HepG2 (cell line): ENCODE measurements around the gene SLCO2A1. TPM values are rescaled to one million over a fixed set of nuclear protein-coding genes. Genes with fewer than 3 reads are reported as not detected.

ENCODE experiments used
- AHDC1 ChIP-seq: sonication (generic); formaldehyde crosslinking; IDR thresholded peaks from 2 replicates; pipeline ENCODE4 v1.5.1; 2020; ENCODE audit warnings: mild to moderate bottlenecking, missing genetic modification reagents, borderline replicate concordance
- MAFK ChIP-seq, 2 experiments: IDR thresholded peaks in 1 of 2; conservative IDR thresholded peaks in 1 of 2; 2 replicates each; pipeline ENCODE4 v1.6.1; 2011; ENCODE audit warnings: improper control_type of control experiment in 2 of 2, low read length in 2 of 2
- ZBTB44 ChIP-seq: sonication (generic); formaldehyde crosslinking; IDR thresholded peaks from 2 replicates; pipeline ENCODE4 v1.4.0; 2020; ENCODE audit warnings: missing genetic modification reagents
- ZSCAN30 ChIP-seq: sonication (generic); formaldehyde crosslinking; IDR thresholded peaks from 2 replicates; pipeline ENCODE4 v1.5.0; 2020; ENCODE audit warnings: mild to moderate bottlenecking, missing genetic modification reagents
- polyA plus RNA-seq, 8 experiments: library from polyadenylated mRNA; depleted of rRNA in 3 of 8; stranded (reverse) in 7 of 8; unstranded in 1 of 8; fragments of >200 nt; fragmentation: Illumina TruSeq in 4 of 8; extraction: Trizol in 4 of 8; gene quantifications; 2 replicates each; pipeline versions ENCODE4 v1.2.1 to v1.2.3, GENCODE V29; 2011 to 2016; ENCODE audit warnings: low read depth in 4 of 8, missing spikeins in 1 of 8, mixed read lengths in 1 of 8; ENCODE audit not compliant: insufficient read depth in 1 of 8
- total RNA-seq, 5 experiments: library from RNA; depleted of rRNA; stranded (reverse); fragments of >200 nt; fragmentation: Illumina TruSeq; extraction: Trizol; gene quantifications; 2 replicates each; pipeline ENCODE4 v1.2.3, GENCODE V29; 2016; ENCODE audit warnings: low read depth in 1 of 5

Gene SLCO2A1
- total and polyA plus RNA-seq, 2 of the 13 experiments (the other 11 are each of a cell fraction or from before 2014, with no cell fraction given), result 0.04 TPM; not detected in 1

DNA sequence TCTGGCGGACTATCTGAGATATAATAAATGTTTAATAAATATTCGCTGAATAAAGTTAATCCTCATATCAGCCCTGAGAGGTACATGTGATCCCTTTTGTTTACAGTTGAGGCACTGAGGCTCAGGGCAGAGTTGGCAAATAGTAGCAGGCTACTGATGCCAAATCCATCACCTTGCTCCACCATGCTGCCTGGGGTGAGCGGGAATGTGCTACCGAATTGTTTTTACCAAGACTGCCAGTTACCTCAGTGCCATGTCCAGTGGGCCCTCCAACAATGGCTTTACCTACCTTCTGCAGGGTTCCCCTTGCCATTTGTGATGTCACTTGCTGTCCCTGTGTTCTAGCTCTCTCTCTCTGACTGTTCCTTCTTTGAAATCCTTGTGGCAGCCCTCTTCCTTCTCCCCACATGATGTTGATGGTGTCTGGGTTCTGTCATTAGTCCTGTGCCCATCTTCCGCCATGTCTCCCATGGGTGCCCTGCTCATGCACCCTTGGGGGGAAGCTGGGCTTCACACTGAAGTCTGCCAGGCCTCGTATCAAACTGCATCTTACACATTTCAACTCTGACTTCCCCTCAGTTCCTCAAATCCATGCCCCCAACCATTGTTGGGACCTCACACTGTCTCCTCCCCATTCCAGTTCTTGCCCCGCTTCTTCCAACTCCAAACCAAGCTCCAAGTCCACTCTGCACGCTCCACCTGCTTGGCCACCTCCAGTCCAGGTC lies 35.4 kb downstream of the SLCO2A1 start (continued):
- TF ChIP-seq AHDC1 (CRISPR knock-in tag) (no peak), ZSCAN30 (CRISPR knock-in tag) (no peak), ZBTB44 (no peak), MAFK (conservative IDR thresholded peaks at IDR 0.05 in 1 of 2, IDR thresholded peaks at IDR 0.05 in 1 of 2; ENCODE audit: low read length in 2 of 2) (no peak)
